ENCODE data around the gene MCMBP.
A peak's percentile ranks its signal among the peaks of the same experiment; 100 is the strongest.
"Not testable (repeated sequence)": the region's sequence is repeated elsewhere in the genome, so short reads cannot be mapped to it uniquely, and the experiment has no call there.

The MCMBP gene, protein sequence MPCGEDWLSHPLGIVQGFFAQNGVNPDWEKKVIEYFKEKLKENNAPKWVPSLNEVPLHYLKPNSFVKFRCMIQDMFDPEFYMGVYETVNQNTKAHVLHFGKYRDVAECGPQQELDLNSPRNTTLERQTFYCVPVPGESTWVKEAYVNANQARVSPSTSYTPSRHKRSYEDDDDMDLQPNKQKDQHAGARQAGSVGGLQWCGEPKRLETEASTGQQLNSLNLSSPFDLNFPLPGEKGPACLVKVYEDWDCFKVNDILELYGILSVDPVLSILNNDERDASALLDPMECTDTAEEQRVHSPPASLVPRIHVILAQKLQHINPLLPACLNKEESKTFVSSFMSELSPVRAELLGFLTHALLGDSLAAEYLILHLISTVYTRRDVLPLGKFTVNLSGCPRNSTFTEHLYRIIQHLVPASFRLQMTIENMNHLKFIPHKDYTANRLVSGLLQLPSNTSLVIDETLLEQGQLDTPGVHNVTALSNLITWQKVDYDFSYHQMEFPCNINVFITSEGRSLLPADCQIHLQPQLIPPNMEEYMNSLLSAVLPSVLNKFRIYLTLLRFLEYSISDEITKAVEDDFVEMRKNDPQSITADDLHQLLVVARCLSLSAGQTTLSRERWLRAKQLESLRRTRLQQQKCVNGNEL

GRCh38 chr10:119872610-119872859, at the start of gene MCMBP:
TSS of gene MCMBP (minus strand) at chr10:119872843. CDS start at chr10:119872584, 259 bp downstream.
- no peak for DNase-seq (ENCODE audit: low read depth)

DNA sequence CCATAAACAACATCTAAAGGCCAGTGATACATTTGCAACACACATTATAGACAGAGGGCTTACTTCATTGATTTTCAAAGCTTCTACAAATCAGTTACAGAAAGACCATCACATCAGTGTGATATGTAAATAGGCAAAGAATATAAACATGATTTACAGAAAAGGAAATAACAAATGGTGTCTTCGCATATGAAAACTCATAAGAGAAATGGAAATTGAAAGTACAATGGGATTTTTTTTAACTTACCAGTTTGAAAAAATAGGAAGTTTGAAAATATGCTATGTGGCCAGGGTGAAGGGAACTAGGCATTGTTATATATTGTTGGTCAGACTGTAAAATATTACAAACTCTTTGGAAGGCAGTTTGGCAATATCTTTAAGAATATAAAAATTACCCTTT, 47.2 kb upstream of the MCMBP start:
- DNase-seq (ENCODE audit: low read depth) = no peak

DNA sequence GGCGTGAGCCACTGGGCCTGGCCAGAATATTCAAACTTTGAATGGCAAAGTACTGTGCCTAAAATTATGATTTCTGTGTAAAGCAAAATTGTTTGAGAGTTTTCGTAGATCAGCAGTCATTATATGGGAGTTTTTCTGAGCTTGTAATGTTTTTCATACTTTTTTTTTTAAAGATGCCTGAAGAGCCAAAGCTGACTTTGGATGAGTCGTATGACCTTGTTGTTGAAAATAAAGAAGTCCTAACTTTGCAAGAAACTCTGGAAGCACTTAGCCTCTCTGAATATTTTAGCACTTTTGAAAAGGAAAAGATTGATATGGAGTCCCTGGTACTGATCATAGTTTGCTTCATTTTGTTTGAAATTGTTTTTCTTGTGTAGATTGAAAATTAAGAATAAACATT, 46.6 kb upstream of the MCMBP start:
- no peak for DNase-seq (ENCODE audit: low read depth)

DNA sequence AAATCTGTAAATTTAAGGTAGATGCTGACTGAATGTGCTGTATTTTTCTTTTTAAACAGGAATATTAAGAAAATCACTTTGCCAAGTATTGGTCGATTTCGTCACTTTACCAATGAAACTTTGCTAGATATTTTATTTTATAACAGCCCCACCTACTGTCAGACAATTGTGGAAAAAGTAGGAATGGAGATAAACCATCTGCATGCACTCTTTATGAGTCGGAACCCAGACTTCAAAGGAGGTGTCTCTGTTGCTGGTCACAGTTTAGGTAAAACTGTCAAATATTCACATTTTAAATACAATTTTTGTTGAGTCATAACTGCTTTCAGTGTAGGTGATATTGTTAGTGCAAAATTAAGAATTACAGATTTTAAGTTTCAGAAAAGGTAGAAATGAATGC, 45.1 kb upstream of the MCMBP start:
- no peak for DNase-seq (ENCODE audit: low read depth)

GRCh38 chr10:119910689-119911088, 38.0 kb upstream of the MCMBP start:
- no peak for DNase-seq (ENCODE audit: low read depth)

DNA sequence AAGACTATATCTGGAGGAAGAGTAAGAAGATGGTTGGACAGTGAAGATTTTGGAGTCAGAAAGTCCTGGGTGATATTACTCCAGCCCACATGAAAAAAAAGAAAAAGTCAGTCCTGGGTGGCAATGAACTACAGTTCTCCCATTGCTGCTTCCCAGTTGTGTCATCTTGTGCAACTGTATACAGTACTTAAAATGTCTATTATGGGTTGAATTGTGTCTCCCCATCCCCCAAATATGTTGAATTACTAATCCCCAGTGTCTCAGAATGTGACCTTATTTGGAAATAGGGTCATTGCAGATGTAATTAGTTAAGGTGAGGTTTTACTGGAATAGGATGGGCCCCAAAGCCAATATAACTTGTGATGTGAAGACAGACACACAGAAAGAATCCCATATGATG, 35.5 kb upstream of the MCMBP start:
- DNase-seq (ENCODE audit: low read depth) = no peak

DNA sequence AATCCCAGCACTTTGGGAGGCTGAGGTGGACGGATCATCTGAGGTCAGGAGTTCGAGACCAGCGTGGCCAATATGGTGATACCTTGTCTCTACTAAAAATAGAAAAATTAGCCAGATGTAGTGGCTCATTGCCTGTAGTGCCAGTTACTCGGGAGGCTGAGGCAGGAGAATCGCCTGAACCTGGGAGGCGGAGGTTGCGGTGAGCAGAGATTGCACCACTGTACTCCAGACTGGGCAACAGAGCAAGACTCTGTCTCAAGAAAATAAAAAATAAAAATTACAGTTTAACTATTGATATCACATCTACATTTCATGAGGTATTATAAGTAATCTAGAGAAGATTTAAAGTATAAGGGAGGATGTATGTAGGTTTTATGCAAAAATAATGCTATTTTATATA, 35.1 kb upstream of the MCMBP start:
- not testable (repeated sequence) for DNase-seq (ENCODE audit: low read depth)

GRCh38 chr10:119903946-119904666, 31.5 kb upstream of the MCMBP start:
- no peak for DNase-seq (ENCODE audit: low read depth)

DNA sequence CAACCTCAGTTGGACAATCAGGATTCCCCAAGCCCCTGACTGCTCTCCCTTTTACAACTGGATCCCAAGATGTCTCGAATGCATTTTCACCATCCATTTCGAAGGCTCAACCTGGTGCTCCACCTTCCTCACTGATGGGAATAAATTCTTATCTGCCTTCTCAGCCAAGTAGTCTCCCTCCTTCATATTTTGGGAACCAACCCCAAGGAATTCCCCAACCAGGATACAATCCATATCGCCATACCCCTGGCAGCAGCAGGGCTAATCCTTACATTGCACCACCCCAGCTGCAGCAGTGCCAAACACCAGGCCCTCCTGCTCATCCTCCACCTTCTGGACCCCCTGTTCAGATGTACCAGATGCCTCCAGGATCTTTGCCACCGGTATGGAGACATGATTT, 25.9 kb upstream of the MCMBP start:
- DNase-seq (ENCODE audit: low read depth) = no peak

DNA sequence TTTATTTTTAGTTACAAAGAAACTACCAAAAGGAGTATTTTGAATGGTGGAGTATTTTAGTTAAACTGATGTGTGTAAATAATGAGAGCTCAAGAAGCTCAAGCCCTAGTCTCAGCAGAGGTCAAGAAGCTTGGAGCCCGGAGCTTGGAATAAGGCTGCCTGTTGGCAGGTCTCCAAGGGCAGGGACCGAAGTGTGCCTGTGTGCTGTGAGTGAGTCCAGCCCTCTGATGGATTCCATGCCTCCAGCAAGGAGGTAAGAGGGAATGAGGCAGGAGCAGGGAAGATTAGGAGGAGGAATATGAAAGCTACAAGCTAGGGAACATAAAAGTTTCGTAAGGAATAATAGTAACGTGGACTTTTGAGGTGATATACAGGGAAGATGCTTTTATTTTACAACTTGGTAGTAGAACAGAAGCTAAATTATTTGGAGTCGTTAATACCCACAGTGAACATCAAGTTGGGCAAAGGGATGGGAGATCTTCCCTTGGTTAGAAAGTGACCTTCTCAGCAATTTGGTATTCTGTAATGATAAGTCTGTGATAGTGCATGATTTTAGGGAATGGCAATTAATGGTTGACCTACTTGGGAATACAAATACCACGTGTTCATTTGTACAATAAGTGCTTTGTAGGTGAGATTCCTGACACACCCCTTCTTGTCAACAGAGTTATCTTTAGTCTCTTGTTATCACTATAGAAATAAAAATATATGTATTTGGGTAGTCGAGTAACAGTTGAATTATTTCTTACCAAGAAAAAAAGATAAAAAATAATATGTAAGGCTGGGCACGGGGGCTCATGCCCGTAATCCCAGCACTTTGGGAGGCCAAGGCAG, 24.5 kb upstream of the MCMBP start:
- DNase-seq (ENCODE audit: low read depth) = no peak

GRCh38 chr10:119896061-119896655, 23.5 kb upstream of the MCMBP start:
- DNase-seq (ENCODE audit: low read depth) = no peak

DNA sequence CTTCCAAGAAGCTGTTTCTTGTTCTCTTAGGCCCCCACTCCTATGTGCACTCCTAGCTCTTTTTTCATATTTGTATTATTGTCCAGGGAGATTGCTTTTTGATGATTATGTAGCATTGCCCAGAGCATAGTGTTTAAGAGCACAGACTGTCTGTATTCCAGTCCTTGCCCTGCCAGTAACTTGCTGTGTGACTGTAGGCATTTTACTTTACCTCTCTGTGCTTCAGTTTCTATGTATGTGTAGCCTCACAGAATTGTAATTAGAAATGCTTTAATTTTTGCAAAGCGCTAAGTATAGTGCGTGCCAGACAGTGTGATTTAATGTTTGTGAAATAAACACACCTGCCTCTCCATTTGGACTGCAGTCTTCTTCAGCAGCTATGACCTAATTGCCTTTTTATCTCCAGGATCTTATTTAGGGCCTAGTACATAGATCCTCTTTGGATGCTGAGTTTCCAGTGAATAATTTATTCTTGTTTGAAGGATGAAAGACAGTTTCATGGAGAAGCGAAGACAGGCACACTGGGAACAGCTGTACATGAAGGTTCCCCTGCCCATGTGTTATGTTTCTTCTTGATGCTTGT, 21.3 kb upstream of the MCMBP start:
- no peak for DNase-seq (ENCODE audit: low read depth)

DNA sequence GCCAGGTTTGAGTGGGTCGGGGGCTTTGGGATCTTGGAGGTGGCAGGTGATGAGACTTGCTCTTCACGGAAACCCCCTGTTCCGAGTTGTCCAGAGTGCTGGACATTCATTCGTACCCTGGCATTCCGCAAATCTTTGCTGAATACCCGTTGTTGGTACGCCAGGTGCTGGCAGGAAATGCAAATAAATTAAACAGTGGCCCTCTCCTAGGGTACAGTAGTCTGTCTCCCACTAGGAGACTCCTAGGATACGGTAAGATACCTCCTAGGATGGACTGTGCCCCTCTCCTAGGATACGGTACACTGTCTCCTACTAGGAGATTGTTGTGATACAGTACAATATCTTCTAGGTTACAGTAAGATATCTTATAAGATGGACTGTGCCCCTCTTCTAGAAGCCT, 20.4 kb upstream of the MCMBP start:
- no peak for DNase-seq (ENCODE audit: low read depth)

- peak; percentile 83 for DNase-seq (ENCODE audit: low read depth)
Measured at GRCh38 chr10:119892188-119893065, 19.8 kb upstream of the MCMBP start, which contains the start of gene SEC23IP. TSS of gene SEC23IP (plus strand) at chr10:119892730. CDS start at chr10:119892783, 53 bp downstream.

DNA sequence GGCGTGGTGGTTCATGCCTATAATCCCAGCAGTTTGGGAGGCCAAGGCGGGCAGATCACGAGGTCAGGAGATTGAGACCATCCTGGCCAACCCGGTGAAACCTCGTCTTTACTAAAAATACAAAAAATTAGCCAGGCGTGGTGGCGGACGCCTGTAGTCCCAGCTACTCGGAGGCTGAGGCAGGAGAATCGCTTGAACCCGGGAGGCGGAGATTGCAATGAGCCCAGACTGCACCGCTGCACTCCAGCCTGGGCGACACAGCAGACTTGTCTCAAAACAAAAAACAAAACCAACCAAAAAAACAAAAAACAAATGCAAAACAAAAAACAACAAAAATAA, 19.2 kb upstream of the MCMBP start:
- not testable (repeated sequence) for DNase-seq (ENCODE audit: low read depth)

DNA sequence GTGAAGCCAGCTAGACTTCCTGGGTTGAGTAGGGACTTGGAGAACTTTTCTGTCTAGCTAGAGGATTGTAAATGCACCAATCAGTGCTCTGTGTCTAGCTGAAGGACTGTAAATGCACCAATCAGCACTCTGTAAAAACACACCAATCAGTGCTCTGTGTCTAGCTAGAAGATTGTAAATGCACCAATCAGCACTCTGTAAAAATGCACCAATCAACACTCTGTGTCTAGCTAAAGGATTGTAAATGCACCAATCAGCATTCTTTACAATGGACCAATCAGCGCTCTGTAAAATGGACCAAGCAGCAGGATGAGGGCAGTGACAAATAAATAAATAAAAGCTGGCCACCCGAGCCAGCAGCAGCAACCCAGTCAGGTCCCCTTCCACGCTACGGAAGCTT, 17.7 kb upstream of the MCMBP start:
- not testable (repeated sequence) for DNase-seq (ENCODE audit: low read depth)

GRCh38 chr10:119889201-119889600, 16.6 kb upstream of the MCMBP start:
- DNase-seq (ENCODE audit: low read depth) = not testable (repeated sequence)

GRCh38 chr10:119888715-119889114, 16.1 kb upstream of the MCMBP start:
- DNase-seq (ENCODE audit: low read depth) = not testable (repeated sequence)

DNA sequence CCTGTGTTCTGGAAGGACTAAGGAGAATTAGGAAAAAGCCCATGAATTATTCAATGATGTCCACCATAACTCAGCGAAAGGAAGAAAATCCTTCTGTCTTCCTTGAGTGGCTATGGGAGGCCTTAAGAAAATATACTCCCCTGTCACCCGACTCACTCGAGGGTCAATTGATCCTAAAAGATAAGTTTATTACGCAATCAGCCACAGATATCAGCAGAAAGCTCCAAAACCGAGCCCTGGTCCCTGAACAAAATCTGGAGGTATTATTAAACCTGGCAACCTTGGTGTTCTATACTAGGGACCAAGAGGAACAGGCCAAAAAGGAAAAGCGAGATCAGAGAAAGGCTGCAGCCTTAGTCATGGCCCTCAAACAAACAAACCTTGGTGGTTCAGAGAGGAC, 13.4 kb upstream of the MCMBP start:
- not testable (repeated sequence) for DNase-seq (ENCODE audit: low read depth)

DNA sequence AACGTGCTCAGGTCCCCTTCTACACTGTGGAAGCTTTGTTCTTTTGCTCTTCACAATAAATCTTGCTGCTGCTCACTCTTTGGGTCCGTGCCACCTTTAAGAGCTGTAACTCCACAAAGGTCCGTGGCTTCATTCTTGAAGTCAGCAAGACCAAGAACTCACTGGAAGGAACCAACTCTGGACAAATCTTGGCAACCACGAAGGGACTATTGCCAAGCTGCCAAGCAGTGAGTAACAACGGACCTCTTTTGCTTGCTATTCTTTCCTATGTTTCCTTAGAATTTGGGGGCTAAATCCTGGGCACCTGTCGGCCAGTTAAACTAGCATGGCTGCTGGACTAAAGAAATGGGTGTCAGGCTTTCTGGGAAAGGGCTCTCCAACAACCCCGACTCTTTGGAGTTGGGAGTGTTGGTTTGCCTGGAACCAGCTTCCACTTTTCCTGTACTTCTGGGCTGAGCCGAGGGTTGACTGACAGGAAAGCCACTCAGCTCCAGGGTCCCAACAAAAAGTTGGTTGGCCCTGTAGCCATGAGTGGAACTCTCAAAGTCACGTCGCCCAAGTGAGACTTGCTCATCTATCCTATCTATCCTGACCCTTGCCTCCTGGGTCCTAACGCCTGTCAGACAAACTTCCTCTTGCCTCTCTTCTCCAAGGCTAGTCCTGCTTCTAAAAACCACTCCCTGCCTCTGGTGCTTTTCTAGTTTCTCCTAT, 11.4 kb upstream of the MCMBP start:
- not testable (repeated sequence) for DNase-seq (ENCODE audit: low read depth)
